Mesendoderm (in vitro differentiated cells): ENCODE results near the gene CD300LB.

ENCODE experiments used
- DNase-seq: peaks from one replicate; pipeline ENCODE4 v3.0.0; 2013
- H2AK5ac ChIP-seq: 2 replicates; pipeline ENCODE4 v1.6.1; 2013; ENCODE audit warnings: low read length, inconsistent platforms
- H2BK120ac ChIP-seq: 2 replicates; pipeline ENCODE4 v1.6.1; 2013; ENCODE audit warnings: low read depth, mild to moderate bottlenecking, low read length, moderate library complexity, mixed read lengths
- H2BK15ac ChIP-seq: replicated peaks from 2 replicates; pipeline ENCODE4 v1.6.1; 2013; ENCODE audit warnings: low read depth, mild to moderate bottlenecking, moderate library complexity
- H2BK5ac ChIP-seq: 2 replicates; pipeline ENCODE4 v1.6.1; 2013; ENCODE audit warnings: low read length, inconsistent platforms
- H3K18ac ChIP-seq: 2 replicates; pipeline ENCODE4 v1.6.1; 2013; ENCODE audit warnings: mild to moderate bottlenecking, low read length, mixed read lengths
- H3K23ac ChIP-seq: one replicate; pipeline ENCODE4 v1.6.1; 2013; ENCODE audit warnings: low read length
- H3K27ac ChIP-seq: 2 replicates; pipeline ENCODE4 v1.5.1; 2013; ENCODE audit warnings: low read depth, mild to moderate bottlenecking, inconsistent platforms, low read length, moderate library complexity
- H3K27me3 ChIP-seq: 2 replicates; pipeline ENCODE4 v1.6.1; 2013; ENCODE audit warnings: low read length, control low read depth, mild to moderate bottlenecking, inconsistent platforms; ENCODE audit not compliant: insufficient read depth, poor library complexity
- H3K36me3 ChIP-seq: 2 replicates; pipeline ENCODE4 v1.6.1; 2013; ENCODE audit warnings: low read length, inconsistent platforms; ENCODE audit not compliant: control insufficient read depth, insufficient read depth
- H3K4ac ChIP-seq: one replicate; pipeline ENCODE4 v1.6.1; 2013; ENCODE audit warnings: low read depth, mild to moderate bottlenecking, low read length, moderate library complexity
- H3K4me1 ChIP-seq: 2 replicates; pipeline ENCODE4 v1.6.1; 2013; ENCODE audit warnings: low read depth, low read length, inconsistent platforms; ENCODE audit not compliant: control insufficient read depth
- H3K4me2 ChIP-seq: 2 replicates; pipeline ENCODE4 v1.6.1; 2013; ENCODE audit warnings: low read length
- H3K4me3 ChIP-seq: 2 replicates; pipeline ENCODE4 v1.5.1; 2013; ENCODE audit warnings: mild to moderate bottlenecking, low read length
- H3K56ac ChIP-seq: one replicate; pipeline ENCODE4 v1.6.1; 2013; ENCODE audit warnings: low read length
- H3K79me1 ChIP-seq: 2 replicates; pipeline ENCODE4 v1.6.1; 2013; ENCODE audit warnings: low read length, inconsistent platforms
- H3K79me2 ChIP-seq: 2 replicates; pipeline ENCODE4 v1.6.1; 2013; ENCODE audit warnings: mild to moderate bottlenecking, low read length; ENCODE audit not compliant: control insufficient read depth, insufficient read depth
- H3K9ac ChIP-seq: 2 replicates; pipeline ENCODE4 v1.6.1; 2013; ENCODE audit warnings: low read length, inconsistent platforms
- H4K5ac ChIP-seq: one replicate; pipeline ENCODE4 v1.6.1; 2013; ENCODE audit warnings: low read length
- H4K8ac ChIP-seq: one replicate; pipeline ENCODE4 v1.6.1; 2013; ENCODE audit warnings: low read depth, mild to moderate bottlenecking, control low read depth, low read length, moderate library complexity
- WGBS: extraction: QIAGEN DNeasy Blood & Tissue Kit; methylation state at CpG from one replicate; pipeline ENCODE4 v1.1.7; 2013; ENCODE audit warnings: low lambda C conversion rate, missing lambda C conversion rate; ENCODE audit not compliant: insufficient coverage; ENCODE audit errors: extremely low coverage; 5-methylcytosine and 5-hydroxymethylcytosine counted together

Gene CD300LB

GRCh38 chr17:74554909-74555308 is 23.6 kb upstream of the CD300LB start:
- no peak overlapping the region for H2BK5ac ChIP-seq

GRCh38 chr17:74552037-74552436 is 20.8 kb upstream of the CD300LB start:
- H3K4me3 ChIP-seq, result no peak overlapping the region
- no CpG with 5 or more reads among the region's 7 CpGs for WGBS
- H3K56ac ChIP-seq, result no peak overlapping the region
- H2BK15ac ChIP-seq, result no peak overlapping the region
- H3K79me1 ChIP-seq, result no peaks in the 10 kb centered on the region
- no peaks in the 10 kb centered on the region for H3K79me2 ChIP-seq
- no peak overlapping the region for H3K9ac ChIP-seq
- no peak overlapping the region for H3K4me2 ChIP-seq
- no peak overlapping the region for H4K5ac ChIP-seq
- H2BK120ac ChIP-seq, result no peak overlapping the region
- DNase-seq, result no peak
- no peaks in the 10 kb centered on the region for H3K4me1 ChIP-seq
- H3K4ac ChIP-seq, result no peak overlapping the region
- H2AK5ac ChIP-seq, result no peak overlapping the region
- no peak overlapping the region for H2BK5ac ChIP-seq
- no peak overlapping the region for H3K18ac ChIP-seq
- H3K36me3 ChIP-seq, result no peaks in the 10 kb centered on the region
- no peak overlapping the region for H3K23ac ChIP-seq
- no peak overlapping the region for H4K8ac ChIP-seq
- no peak overlapping the region for H3K27ac ChIP-seq
- H3K27me3 ChIP-seq, result no peaks in the 10 kb centered on the region

More at GRCh38 chr17:74554909-74555308, 23.6 kb upstream of the CD300LB start:
- Histone ChIP-seq H3K79me1 (no peaks in the 10 kb centered on the region), H3K4me3 (no peak overlapping the region), H3K18ac (no peak overlapping the region), H3K79me2 (no peaks in the 10 kb centered on the region), H2BK15ac (no peak overlapping the region), H2AK5ac (no peak overlapping the region), H3K4me2 (no peak overlapping the region), H3K56ac (no peak overlapping the region), H3K23ac (no peak overlapping the region), H4K8ac (no peak overlapping the region), H3K4me1 (no peaks in the 10 kb centered on the region), H3K4ac (no peak overlapping the region), H2BK120ac (no peak overlapping the region), H3K27me3 (no peaks in the 10 kb centered on the region), H4K5ac (no peak overlapping the region), H3K36me3 (no peaks in the 10 kb centered on the region), H3K27ac (no peak overlapping the region), H3K9ac (no peak overlapping the region)
- no CpG with 5 or more reads among the region's 6 CpGs for WGBS
- no peak for DNase-seq

GRCh38 chr17:74550602-74551001 is 19.3 kb upstream of the CD300LB start:
- Histone ChIP-seq H2AK5ac (no peak overlapping the region), H3K79me2 (no peaks in the 10 kb centered on the region), H3K36me3 (no peaks in the 10 kb centered on the region), H3K27ac (no peak overlapping the region), H3K23ac (no peak overlapping the region), H2BK5ac (no peak overlapping the region), H4K8ac (no peak overlapping the region), H3K27me3 (no peaks in the 10 kb centered on the region), H3K9ac (no peak overlapping the region), H4K5ac (no peak overlapping the region), H3K4me1 (no peaks in the 10 kb centered on the region), H3K18ac (no peak overlapping the region), H3K4me2 (no peak overlapping the region), H2BK15ac (no peak overlapping the region), H3K56ac (no peak overlapping the region), H3K79me1 (no peaks in the 10 kb centered on the region), H3K4ac (no peak overlapping the region), H3K4me3 (no peak overlapping the region), H2BK120ac (no peak overlapping the region)
- no CpG with 5 or more reads among the region's 15 CpGs for WGBS
- DNase-seq, result no peak

- no peaks in the 10 kb centered on the region for H3K79me1 ChIP-seq
- no peaks in the 10 kb centered on the region for H3K4me1 ChIP-seq
- no peak overlapping the region for H3K4me3 ChIP-seq
- no CpG with 5 or more reads among the region's 7 CpGs for WGBS
- no peak overlapping the region for H3K18ac ChIP-seq
- H3K36me3 ChIP-seq, result no peaks in the 10 kb centered on the region
- no peaks in the 10 kb centered on the region for H3K79me2 ChIP-seq
- no peak overlapping the region for H4K5ac ChIP-seq
- H3K4me2 ChIP-seq, result no peak overlapping the region
- DNase-seq, result no peak
- no peak overlapping the region for H2BK15ac ChIP-seq
- no peak overlapping the region for H4K8ac ChIP-seq
- no peak overlapping the region for H3K56ac ChIP-seq
- no peak overlapping the region for H2BK120ac ChIP-seq
- H3K9ac ChIP-seq, result no peak overlapping the region
- H3K27me3 ChIP-seq, result no peaks in the 10 kb centered on the region
- H3K4ac ChIP-seq, result no peak overlapping the region
- no peak overlapping the region for H3K23ac ChIP-seq
- no peak overlapping the region for H2BK5ac ChIP-seq
- H2AK5ac ChIP-seq, result no peak overlapping the region
- no peak overlapping the region for H3K27ac ChIP-seq
Observed at GRCh38 chr17:74549343-74549742, 18.1 kb upstream of the CD300LB start.

- H3K56ac ChIP-seq, result no peak overlapping the region
- H3K4me1 ChIP-seq, result no peaks in the 10 kb centered on the region
- no peak for DNase-seq
- no peak overlapping the region for H3K9ac ChIP-seq
- H3K23ac ChIP-seq, result no peak overlapping the region
- H3K27me3 ChIP-seq, result no peaks in the 10 kb centered on the region
- H2AK5ac ChIP-seq, result no peak overlapping the region
- no peak overlapping the region for H2BK120ac ChIP-seq
- no peak overlapping the region for H3K4ac ChIP-seq
- no peak overlapping the region for H2BK15ac ChIP-seq
- no peak overlapping the region for H3K18ac ChIP-seq
- H4K8ac ChIP-seq, result no peak overlapping the region
- H3K36me3 ChIP-seq, result no peaks in the 10 kb centered on the region
- H3K4me3 ChIP-seq, result no peak overlapping the region
- no peaks in the 10 kb centered on the region for H3K79me1 ChIP-seq
- H3K27ac ChIP-seq, result no peak overlapping the region
- no peak overlapping the region for H4K5ac ChIP-seq
- no peak overlapping the region for H3K4me2 ChIP-seq
- no peak overlapping the region for H2BK5ac ChIP-seq
- no CpG with 5 or more reads among the region's 3 CpGs for WGBS
- no peaks in the 10 kb centered on the region for H3K79me2 ChIP-seq
Observed at GRCh38 chr17:74547736-74548135, 16.5 kb upstream of the CD300LB start.

GRCh38 chr17:74547264-74547663 is 16.0 kb upstream of the CD300LB start:
- H2AK5ac ChIP-seq, result no peak overlapping the region
- no peak overlapping the region for H3K18ac ChIP-seq
- H3K79me1 ChIP-seq, result no peaks in the 10 kb centered on the region
- H3K9ac ChIP-seq, result no peak overlapping the region
- H4K5ac ChIP-seq, result no peak overlapping the region
- no peak overlapping the region for H3K4me2 ChIP-seq
- H3K27me3 ChIP-seq, result no peaks in the 10 kb centered on the region
- WGBS, result no CpG with 5 or more reads among the region's 7 CpGs
- H2BK15ac ChIP-seq, result no peak overlapping the region
- H3K4me3 ChIP-seq, result no peak overlapping the region
- no peak overlapping the region for H3K23ac ChIP-seq
- H3K27ac ChIP-seq, result no peak overlapping the region
- H3K56ac ChIP-seq, result no peak overlapping the region
- no peak overlapping the region for H2BK120ac ChIP-seq
- no peaks in the 10 kb centered on the region for H3K36me3 ChIP-seq
- no peak overlapping the region for H2BK5ac ChIP-seq
- H3K4ac ChIP-seq, result no peak overlapping the region
- H4K8ac ChIP-seq, result no peak overlapping the region
- H3K79me2 ChIP-seq, result no peaks in the 10 kb centered on the region
- no peaks in the 10 kb centered on the region for H3K4me1 ChIP-seq
- no peak for DNase-seq
